H54 (cell line): ENCODE results near the gene PROX2.

ENCODE experiments used
- DNase-seq: peaks from one replicate; pipeline ENCODE4 v3.0.0; 2011; ENCODE audit warnings: low spot score, mixed read lengths; ENCODE audit not compliant: insufficient read length
- FAIRE-seq: peaks from 3 replicates; lab custom pipeline; 2011; peaks lifted over from hg19 to GRCh38; lab: Jason Lieb, UNC
- POLR2A ChIP-seq: IDR thresholded peaks from 2 replicates; pipeline ENCODE4 v1.6.1; 2011; ENCODE audit warnings: low read depth, mild to moderate bottlenecking, low read length

Gene PROX2

DNA sequence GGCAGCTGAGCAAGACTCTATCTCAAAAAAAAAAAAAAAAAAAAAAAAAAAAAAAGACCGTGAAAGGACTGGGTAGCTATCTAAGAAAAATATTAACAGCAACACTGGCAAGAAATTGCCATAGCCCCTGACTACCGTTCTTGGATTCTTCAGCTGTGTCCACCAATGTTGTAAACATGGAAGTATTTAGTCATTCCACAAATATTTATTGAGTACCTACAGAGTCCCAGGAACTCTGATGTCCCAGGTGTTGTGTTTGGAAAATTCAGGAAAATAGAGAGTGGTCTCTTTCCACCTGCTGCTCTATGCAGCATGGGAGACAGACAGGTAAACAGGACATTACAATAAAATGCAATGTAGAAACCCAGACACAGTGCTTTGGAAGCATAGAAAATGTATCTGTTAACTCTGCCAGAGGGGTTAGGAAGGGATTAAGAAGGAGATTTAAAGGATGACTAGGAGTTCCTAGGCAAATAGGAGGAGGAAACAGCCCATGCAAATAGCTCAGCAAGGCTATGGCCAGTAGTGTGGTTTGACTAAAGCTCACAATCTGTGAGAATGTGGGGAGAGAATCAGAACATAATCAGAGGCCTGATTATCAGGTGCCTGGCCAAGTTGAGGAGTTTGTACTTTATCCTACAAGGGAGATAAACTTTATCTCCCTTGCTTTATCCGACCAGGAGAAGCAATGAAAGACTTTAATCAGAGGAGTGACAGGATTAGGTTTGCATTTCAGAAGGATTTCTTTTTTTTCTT lies 3.7 kb upstream of the PROX2 start:
- no peak for DNase-seq
- FAIRE-seq = no peak
- TF ChIP-seq POLR2A = no peak

DNA sequence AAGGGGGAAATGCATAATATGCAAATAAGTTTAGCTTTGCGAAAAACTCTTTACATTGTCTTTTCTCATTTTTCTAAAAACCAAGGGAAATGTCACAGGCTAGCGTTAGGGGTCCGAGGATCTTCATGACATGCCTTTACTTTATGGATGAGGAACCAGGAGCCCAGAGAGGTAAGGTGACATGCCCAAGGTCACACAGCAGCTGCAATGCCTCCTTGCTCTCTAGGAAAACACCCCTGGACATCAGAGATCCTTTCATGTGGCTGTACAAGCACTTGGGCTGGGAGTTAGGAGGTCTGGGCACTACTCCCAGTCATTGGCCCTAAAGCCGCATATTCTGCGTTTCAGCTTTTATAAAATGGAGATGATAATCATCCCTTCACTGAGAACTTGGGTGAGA lies 741 bp downstream of the PROX2 start:
- DNase-seq = no peak
- FAIRE-seq = no peak
- no peak for TF ChIP-seq POLR2A

DNA sequence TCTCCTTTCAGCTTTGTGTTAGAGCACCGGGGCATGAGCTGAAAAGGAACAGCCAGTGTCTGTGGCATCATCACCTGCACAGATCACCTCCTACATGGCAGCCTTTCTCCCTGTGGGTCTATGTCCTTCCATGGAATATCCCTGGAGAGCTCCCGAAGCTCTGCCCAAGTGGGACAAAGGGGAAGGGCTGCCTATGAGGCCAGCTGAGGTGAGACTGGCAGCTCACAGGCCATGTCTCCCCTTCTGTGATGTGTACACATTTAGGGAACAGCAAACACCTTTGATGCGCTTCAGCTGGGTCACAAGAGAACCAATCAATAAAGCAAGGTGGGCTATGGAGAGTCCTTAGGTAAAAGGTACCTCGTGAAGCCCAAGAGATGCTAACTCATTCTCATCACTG lies 4.1 kb downstream of the PROX2 start:
- FAIRE-seq = no peak
- no peak for TF ChIP-seq POLR2A
- no peak for DNase-seq

DNA sequence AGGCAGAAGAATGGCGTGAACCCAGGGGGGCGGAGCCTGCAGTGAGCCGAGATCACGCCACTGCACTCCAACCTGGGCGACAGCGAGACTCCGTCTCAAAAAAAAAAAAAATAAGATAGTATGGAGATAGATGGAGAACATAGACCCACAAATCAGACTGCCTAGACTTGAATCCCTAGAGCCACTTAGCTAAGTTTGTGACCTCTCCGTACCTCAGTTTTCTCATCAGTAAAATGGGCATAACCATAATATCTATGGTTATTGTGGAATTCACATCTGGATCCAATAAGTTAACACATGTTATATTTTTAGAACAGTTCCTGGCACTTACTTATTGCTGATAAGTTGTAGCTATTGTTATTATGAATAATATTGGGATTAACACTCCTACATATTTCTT lies 7.2 kb downstream of the PROX2 start:
- FAIRE-seq (no peak), DNase-seq (no peak)
- no peak for TF ChIP-seq POLR2A

DNA sequence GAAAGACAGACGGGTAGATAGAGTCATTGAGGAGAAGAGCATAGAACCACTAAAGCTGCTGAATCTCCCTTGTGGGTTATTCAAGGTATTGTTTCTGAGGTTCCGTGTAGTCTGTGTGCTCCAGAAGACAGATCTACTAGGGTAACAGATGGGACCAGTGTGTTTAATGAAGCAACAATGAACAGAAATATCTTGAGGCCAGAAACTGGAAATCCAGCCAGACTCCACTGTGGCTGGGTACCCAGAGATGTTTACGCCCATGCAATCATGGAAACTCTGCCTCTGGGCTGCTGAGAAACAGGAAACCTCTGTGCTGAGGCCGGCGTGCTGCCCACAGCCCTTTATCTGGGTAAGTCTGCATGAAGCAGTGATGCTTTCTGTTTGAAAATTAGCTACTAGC lies 8.3 kb downstream of the PROX2 start:
- FAIRE-seq = no peak
- TF ChIP-seq POLR2A = no peak

DNA sequence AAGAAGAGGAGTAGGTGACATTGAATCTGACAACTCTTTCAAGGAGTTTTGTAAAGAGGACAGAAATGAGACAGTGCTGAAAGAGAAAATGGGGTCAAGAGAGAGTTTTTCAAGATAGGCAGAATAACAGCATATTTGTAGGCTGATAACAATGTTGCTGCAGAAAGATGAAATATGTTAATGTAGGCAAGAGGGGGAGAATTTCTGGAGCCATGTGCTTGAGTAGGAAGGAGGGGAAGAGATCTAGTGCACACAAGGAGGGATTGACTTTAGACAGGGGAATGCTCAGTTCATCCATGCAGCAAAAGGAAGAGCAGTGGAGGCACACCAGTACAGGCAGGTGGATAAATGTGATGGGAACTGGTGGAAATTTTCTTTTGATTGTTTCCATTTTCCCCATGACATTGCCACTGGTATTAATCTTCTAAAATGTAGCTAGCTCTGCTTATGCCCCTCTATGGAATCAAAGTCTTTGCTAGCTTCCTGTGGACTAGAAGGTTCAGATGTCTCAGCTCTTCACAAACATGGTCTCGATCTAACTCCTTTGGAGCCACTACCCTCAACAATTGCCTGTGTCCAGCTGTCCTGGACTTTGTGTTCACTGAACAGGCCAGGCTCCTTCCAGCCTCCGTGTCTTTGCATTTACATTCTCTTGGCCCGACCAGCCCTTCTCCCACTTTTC lies 9.1 kb downstream of the PROX2 start:
- no peak for FAIRE-seq
- no peak for DNase-seq
- no peak for TF ChIP-seq POLR2A

More for the DNA sequence above, 8.3 kb downstream of the PROX2 start:
- DNase-seq = no peak

DNA sequence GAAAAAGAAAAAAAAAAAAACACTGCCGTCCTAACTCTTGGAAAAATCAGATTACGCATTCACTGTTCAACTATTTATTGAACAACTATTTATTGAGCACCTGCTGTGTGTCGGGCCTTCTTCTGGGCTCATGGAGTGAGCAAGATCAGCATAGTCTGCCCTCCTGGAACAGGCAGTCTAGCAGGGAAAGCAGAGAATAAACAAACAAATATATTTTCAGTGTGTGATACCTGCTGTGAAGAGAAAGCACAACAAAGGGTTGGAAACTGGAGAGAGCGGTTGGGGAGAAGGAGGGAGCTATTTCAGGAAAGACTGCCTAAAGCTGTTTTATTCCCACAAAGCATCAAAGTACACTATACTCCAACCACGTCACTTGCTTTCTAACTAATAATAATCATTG lies 10.8 kb downstream of the PROX2 start:
- FAIRE-seq (no peak), DNase-seq (no peak)
- TF ChIP-seq POLR2A = no peak

DNA sequence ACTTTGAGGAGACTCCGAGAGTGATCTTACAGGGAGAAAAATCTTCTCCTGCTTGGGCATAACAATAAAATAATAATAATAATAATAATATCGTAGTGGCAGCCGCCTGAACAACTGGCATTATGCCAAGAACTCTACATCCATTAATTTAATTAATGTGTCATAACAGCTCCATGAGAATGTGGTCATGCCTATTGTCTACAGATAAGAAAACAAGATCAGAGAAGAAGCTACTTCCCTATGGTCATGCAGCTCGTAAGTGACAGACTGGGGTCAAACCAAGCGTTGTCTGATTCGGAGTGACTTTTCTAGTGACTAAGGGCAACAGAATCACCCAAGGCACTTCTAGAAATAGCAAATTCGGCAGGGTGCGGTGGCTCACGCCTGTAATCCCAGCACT lies 11.7 kb downstream of the PROX2 start:
- TF ChIP-seq POLR2A = no peak
- FAIRE-seq (no peak), DNase-seq (no peak)

DNA sequence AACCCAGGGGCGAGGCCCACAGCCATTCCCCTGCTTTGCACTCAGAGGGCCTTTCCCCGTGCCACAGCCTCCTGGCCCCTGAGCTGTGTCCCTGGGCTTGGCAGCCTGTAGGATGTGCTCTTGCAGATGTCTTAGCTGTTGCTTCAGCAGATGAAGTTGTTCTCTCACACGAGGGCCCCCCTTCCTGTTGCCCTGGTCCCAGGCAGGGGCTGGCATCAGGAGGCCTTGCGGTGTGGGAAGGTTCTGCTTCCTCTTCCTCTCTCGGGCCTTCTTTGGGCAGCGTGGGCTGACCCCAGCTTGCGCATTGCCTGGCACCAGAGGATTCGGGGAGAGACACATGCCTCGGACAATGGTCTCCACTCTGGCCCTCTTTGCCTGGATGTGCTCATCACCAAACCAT lies 12.7 kb downstream of the PROX2 start:
- TF ChIP-seq POLR2A = no peak
- FAIRE-seq = no peak

DNA sequence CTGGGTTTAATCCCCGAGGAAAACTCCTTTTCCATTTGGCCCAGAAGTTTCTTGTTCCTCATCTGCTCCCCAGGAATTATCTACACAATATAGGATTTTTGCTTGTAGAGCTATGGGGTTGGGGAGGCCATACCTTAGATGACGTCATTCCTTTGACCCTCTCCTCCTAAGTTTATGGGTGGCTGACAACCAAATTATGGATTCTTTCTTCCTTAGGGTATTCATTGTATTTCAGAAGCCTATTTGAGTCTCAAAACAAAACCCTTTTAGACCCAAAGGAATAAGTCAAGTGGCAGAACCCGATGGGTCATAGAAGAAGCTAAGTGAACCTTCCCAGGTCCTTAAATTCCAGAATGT lies 14.2 kb downstream of the PROX2 start:
- no peak for TF ChIP-seq POLR2A
- FAIRE-seq (no peak), DNase-seq (no peak)

More for the DNA sequence above, 12.7 kb downstream of the PROX2 start:
- no peak for DNase-seq

DNA sequence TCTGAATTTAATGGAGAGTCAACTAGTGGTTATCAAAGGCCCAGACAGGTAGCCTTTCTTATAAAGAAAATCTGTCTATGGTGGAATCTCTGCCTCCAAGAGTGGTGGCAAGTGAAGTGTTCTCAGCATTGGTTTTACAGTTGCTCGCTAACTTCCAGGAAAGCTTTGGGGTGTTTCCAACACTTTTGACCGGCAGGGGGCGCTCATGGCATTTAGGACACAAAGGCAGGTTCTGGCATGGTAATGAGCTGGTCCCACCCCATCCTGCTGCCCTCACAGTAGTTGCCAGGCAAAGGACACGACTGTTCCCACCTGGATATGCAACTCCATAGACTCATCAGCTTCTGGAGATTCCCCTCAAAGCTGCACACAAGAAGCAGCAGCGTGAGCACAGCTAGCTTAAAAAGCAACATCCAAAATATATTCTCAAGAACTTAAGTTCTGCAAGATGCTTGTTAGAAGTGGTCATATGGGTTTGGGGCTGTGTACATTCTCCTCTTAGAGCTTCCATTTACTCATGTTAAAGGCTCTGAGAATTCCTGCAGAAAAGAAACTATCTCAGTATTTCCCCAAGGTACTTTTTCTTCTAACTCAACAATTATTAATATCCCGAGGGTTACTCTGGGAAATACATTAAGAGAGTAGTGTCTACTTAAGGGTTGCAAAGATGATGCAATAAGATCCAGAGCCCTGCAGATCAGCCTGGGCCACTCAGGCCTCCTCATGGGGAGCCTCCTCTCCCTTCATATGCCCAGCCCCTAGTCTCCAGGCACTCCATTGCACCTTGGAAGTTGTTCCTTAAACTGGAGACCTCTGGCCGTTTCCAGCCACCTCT lies 14.8 kb downstream of the PROX2 start:
- peak; percentile 52 for FAIRE-seq
- no peak for TF ChIP-seq POLR2A

DNA sequence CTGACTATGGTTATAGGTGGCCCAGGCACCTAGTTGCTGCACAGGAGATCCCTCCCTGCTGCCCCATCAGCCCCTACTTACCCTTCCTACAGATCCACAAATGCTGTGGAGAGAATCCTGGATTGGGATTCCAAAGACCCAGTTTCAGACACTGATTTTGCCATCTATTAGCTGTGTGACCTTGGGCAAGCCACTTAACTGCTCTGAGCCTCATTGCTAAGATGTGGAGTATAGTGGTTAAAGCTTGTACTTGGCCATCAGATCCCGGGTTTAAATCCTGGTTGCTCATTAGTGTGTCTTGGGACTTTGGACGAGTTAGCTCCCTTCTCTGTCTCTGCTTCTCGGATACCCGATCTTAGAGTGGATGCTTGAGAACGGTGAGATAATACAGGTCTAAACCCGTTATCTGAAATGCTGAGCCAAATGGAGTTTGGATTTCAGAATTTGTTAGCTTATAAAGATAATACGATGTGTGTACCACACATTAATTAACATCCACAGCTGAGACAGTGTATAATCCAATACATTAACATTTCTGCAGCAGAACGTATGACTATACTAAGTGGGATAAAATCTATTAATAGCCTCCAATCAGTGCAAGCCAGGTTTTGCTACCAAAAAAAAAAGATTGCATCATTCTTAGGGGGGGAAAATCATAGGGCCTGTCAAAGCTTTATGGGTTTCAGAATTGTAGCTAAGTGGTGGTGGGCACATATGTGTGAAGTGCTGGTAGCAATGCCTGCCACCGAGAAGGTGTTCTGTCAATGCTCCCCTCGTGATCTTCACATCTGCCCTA lies 16.0 kb downstream of the PROX2 start:
- DNase-seq (no peak), FAIRE-seq (no peak)
- no peak for TF ChIP-seq POLR2A

More for the DNA sequence above, 14.8 kb downstream of the PROX2 start:
- DNase-seq = peak; percentile 32

DNA sequence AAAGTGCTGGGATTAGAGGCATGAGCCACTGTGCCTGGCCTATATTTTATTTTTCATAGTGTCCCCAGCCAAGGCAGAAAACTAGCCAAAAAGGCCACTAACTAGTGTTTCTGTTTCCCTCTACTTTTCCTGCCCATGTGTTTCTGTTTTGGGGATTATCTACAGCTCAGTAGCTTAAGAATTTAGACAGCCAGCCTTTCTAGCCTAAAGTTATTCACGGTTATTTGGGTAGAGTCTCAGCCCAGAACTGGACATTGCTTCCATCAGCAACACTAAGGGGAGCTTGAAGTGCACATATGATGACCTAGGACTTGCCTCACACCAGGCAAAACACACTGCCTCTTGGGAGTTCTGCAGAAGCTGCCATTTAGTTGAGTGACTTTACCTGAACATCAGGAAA lies 17.9 kb downstream of the PROX2 start:
- no peak for TF ChIP-seq POLR2A
- FAIRE-seq = no peak
- no peak for DNase-seq
